ENCODE data around the gene HORMAD2. TPM values are rescaled to one million over a fixed set of nuclear protein-coding genes. Genes with fewer than 3 reads are reported as not detected.
"Not testable (repeated sequence)": the region's sequence is repeated elsewhere in the genome, so short reads cannot be mapped to it uniquely, and the experiment has no call there.

The HORMAD2 gene
- total RNA-seq, 1 donor from 2014 or later, result not detected

DNA sequence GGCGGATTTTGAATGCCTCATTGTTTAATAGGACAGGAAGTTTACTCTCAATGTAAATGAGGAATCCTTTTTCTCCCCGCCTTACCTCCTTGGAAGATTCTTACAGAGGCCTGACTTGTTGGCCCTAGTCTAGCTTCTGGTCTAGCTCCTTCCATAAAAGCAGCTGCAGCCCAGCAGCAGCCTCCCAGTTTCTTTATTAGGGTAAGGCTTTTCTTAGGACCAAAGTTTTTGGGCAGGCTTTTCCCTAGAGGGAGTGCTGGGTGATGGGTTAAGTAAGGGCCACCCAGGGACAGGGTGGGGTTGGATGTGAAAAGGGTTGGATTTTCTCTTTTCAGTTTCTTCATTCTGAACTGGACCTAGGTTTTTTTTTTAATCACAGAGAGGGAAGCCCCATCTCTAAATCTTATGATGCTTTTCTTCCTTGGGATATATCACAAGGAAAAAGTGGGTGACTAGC is 116.6 kb downstream of the HORMAD2 start:
- peak overlapping the region; percentile 61 for H3K27ac Mint-ChIP-seq (ENCODE audit: unreplicated experiment)
- H3K4me1 Mint-ChIP-seq (ENCODE audit: unreplicated experiment), result peaks cover 22% of the 10 kb centered on the region
- no peaks in the 10 kb centered on the region for H3K9me3 Mint-ChIP-seq (ENCODE audit: unreplicated experiment)
- H3K36me3 Mint-ChIP-seq (ENCODE audit: low read depth, unreplicated experiment), result no peaks in the 10 kb centered on the region
- TF ChIP-seq, protein P1, sequence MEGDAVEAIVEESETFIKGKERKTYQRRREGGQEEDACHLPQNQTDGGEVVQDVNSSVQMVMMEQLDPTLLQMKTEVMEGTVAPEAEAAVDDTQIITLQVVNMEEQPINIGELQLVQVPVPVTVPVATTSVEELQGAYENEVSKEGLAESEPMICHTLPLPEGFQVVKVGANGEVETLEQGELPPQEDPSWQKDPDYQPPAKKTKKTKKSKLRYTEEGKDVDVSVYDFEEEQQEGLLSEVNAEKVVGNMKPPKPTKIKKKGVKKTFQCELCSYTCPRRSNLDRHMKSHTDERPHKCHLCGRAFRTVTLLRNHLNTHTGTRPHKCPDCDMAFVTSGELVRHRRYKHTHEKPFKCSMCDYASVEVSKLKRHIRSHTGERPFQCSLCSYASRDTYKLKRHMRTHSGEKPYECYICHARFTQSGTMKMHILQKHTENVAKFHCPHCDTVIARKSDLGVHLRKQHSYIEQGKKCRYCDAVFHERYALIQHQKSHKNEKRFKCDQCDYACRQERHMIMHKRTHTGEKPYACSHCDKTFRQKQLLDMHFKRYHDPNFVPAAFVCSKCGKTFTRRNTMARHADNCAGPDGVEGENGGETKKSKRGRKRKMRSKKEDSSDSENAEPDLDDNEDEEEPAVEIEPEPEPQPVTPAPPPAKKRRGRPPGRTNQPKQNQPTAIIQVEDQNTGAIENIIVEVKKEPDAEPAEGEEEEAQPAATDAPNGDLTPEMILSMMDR (IDR thresholded peaks at IDR 0.05; ENCODE audit: unreplicated experiment), result no peak
- H3K4me3 Mint-ChIP-seq (ENCODE audit: unreplicated experiment), result no peak overlapping the region
- H3K27me3 Mint-ChIP-seq (ENCODE audit: unreplicated experiment), result peaks cover 1% of the 10 kb centered on the region
- no peak for DNase-seq (ENCODE audit: low spot score)

DNA sequence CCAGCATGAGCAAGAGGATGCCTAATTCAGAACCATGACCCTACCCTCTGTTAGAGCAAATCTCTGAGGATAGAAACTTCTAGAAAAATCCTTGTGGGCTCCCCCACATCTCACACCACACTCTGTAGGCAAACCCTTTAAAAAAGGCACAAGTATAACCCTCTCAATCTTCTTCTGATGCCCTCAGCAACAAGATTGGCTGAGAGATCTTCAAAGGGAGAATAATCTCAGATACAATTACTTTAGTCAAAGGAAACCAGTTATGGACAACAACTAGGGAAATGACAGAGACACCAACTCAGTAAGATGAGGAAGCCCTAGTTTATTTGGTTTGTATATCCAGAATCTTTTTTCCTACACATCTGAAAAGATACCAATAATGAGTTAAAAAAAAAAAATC is 117.1 kb downstream of the HORMAD2 start:
- peaks cover 19% of the 10 kb centered on the region for H3K4me1 Mint-ChIP-seq (ENCODE audit: unreplicated experiment)
- no peak for DNase-seq (ENCODE audit: low spot score)
- no peak overlapping the region for H3K4me3 Mint-ChIP-seq (ENCODE audit: unreplicated experiment)
- peaks cover 1% of the 10 kb centered on the region for H3K27me3 Mint-ChIP-seq (ENCODE audit: unreplicated experiment)
- H3K36me3 Mint-ChIP-seq (ENCODE audit: low read depth, unreplicated experiment), result no peaks in the 10 kb centered on the region
- no peak overlapping the region for H3K27ac Mint-ChIP-seq (ENCODE audit: unreplicated experiment)
- TF ChIP-seq, protein P1 (IDR thresholded peaks at IDR 0.05; ENCODE audit: unreplicated experiment), result no peak
- H3K9me3 Mint-ChIP-seq (ENCODE audit: unreplicated experiment), result no peaks in the 10 kb centered on the region

GRCh38 chr22:30198152-30198825 is 118.0 kb downstream of the HORMAD2 start:
- no peaks in the 10 kb centered on the region for H3K9me3 Mint-ChIP-seq (ENCODE audit: unreplicated experiment)

DNA sequence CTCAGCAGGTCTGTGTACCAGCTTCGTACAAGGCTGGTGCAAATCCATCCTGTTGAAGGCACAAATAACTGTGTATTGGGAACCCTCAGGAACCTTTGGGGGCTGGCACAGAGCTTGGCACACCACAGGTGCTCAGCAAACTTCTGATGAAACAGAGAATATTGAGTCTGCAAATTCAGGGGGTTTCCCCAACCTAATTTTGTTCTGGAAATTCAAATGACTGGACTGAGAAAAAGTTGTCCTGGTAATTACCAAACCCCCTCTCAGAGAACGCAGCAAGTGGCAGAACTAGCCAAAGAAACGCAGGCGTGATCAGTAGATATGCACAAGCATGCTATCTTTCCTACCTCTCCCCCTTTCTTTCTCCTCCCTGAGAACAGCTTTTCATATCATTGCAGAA is 118.7 kb downstream of the HORMAD2 start:
- no peak overlapping the region for H3K27ac Mint-ChIP-seq (ENCODE audit: unreplicated experiment)
- TF ChIP-seq, protein P1 (IDR thresholded peaks at IDR 0.05; ENCODE audit: unreplicated experiment), result no peak
- H3K4me1 Mint-ChIP-seq (ENCODE audit: unreplicated experiment), result peaks cover 19% of the 10 kb centered on the region
- H3K36me3 Mint-ChIP-seq (ENCODE audit: low read depth, unreplicated experiment), result no peaks in the 10 kb centered on the region
- H3K4me3 Mint-ChIP-seq (ENCODE audit: unreplicated experiment), result no peak overlapping the region
- H3K9me3 Mint-ChIP-seq (ENCODE audit: unreplicated experiment), result no peaks in the 10 kb centered on the region
- DNase-seq (ENCODE audit: low spot score), result no peak
- H3K27me3 Mint-ChIP-seq (ENCODE audit: unreplicated experiment), result peaks cover 5% of the 10 kb centered on the region

More at GRCh38 chr22:30198152-30198825, 118.0 kb downstream of the HORMAD2 start:
- H3K27me3 Mint-ChIP-seq (ENCODE audit: unreplicated experiment), result peaks cover 1% of the 10 kb centered on the region
- DNase-seq (ENCODE audit: low spot score), result no peak
- H3K4me1 Mint-ChIP-seq (ENCODE audit: unreplicated experiment), result peaks cover 19% of the 10 kb centered on the region
- H3K36me3 Mint-ChIP-seq (ENCODE audit: low read depth, unreplicated experiment), result no peaks in the 10 kb centered on the region
- no peak overlapping the region for H3K27ac Mint-ChIP-seq (ENCODE audit: unreplicated experiment)
- no peak overlapping the region for H3K4me3 Mint-ChIP-seq (ENCODE audit: unreplicated experiment)
- TF ChIP-seq, protein P1 (IDR thresholded peaks at IDR 0.05; ENCODE audit: unreplicated experiment), result no peak

DNA sequence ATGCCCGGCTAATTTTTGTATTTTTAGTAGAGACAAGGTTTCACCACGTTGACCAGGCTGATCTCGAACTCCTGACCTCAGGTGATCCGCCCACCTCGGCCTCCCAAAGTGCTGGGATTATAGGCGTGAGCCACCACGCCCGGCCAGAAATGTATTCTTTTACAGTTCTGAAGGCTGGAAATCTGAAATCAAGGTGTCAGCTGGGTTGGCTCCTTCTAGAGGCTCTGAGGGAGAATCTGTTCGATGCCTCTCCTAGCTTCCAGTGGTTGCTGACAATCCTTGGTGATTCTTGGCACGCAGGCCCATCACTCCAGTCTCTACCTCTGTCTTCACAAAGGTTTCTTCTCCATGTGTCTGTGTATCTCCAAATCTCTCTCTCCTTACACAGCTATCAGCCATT is 120.6 kb downstream of the HORMAD2 start:
- not testable (repeated sequence) for H3K36me3 Mint-ChIP-seq (ENCODE audit: low read depth, unreplicated experiment); H3K4me3 Mint-ChIP-seq (ENCODE audit: unreplicated experiment); DNase-seq (ENCODE audit: low spot score); H3K9me3 Mint-ChIP-seq (ENCODE audit: unreplicated experiment); H3K27me3 Mint-ChIP-seq (ENCODE audit: unreplicated experiment); H3K27ac Mint-ChIP-seq (ENCODE audit: unreplicated experiment)
- H3K4me1 Mint-ChIP-seq (ENCODE audit: unreplicated experiment), result peaks cover 13% of the 10 kb centered on the region

Data from endothelial cell (in vitro differentiated cells).